SK-N-SH (cell line): ENCODE measurements around the gene DAB1.

Source experiments
- CTCF ChIP-seq: fragments of 200-600 bp; sonication (generic); IDR thresholded peaks from 2 replicates; pipeline ENCODE4 v1.6.1; 2017; ENCODE audit warnings: antibody characterized with exemption, mild to moderate bottlenecking, moderate library complexity
- FOXM1 ChIP-seq: IDR thresholded peaks from 2 replicates; pipeline ENCODE4 v1.4.0; 2012; ENCODE audit warnings: low read depth, mild to moderate bottlenecking
- POLR2AphosphoS5 ChIP-seq: IDR thresholded peaks from 2 replicates; pipeline ENCODE4 v1.6.1; 2012; ENCODE audit warnings: low read depth, low read length
- RAD21 ChIP-seq: IDR thresholded peaks from 2 replicates; pipeline ENCODE4 v1.6.1; 2012; ENCODE audit warnings: mild to moderate bottlenecking, low read length
- RCOR1 ChIP-seq: fragments of 150-350 bp; IDR thresholded peaks from 2 replicates; pipeline ENCODE4 v1.6.1; 2017; ENCODE audit warnings: antibody characterized with exemption, low read length
- REST ChIP-seq: IDR thresholded peaks from 2 replicates; pipeline ENCODE4 v1.6.1; 2012; ENCODE audit warnings: mild to moderate bottlenecking, low read depth, low read length, moderate library complexity

- TF ChIP-seq CTCF (no peak), REST (no peak), RAD21 (no peak), POLR2AphosphoS5 (no peak), RCOR1 (no peak), FOXM1 (no peak)
Measured at GRCh38 chr1:57063406-57064125, 360.3 kb downstream of the DAB1 start.
